Body of pancreas (tissue), 4 donors: ENCODE results near the gene GALNT2. TPM values are rescaled to one million over a fixed set of nuclear protein-coding genes. Genes with fewer than 3 reads are reported as not detected.

ENCODE experiments used
- ATAC-seq: fragments of 150-250 bp; one replicate; pipeline ENCODE4 v1.9.1; 2016
- DNase-seq, 4 donors: peaks; one replicate each; pipeline ENCODE4 v3.0.0-alpha.2; 2019
- H3K27ac ChIP-seq, 4 donors: fragments of 200-600 bp; sonication (generic); 1 replicate in 3 of 4; 2 replicates in 1 of 4; pipeline versions ENCODE4 v1.5.1 to v1.6.1; 2016 to 2019; ENCODE audit warnings: mild to moderate bottlenecking in 1 of 4, mixed read lengths in 1 of 4, moderate library complexity in 1 of 4
- H3K27me3 ChIP-seq, 2 donors: fragments of 200-600 bp; sonication (generic); one replicate each; pipeline ENCODE4 v1.6.0; 2016; ENCODE audit warnings: mild to moderate bottlenecking in 1 of 2
- H3K36me3 ChIP-seq, 2 donors: fragments of 200-600 bp; sonication (generic); replicated peaks in 1 of 2; 2 replicates each; pipeline ENCODE4 v1.5.1; 2016; ENCODE audit warnings: low read depth in 2 of 2; ENCODE audit not compliant: insufficient read depth in 1 of 2
- H3K4me1 ChIP-seq: fragments of 200-600 bp; sonication (generic); one replicate; pipeline ENCODE4 v1.6.0; 2016
- H3K4me3 ChIP-seq, 2 donors: fragments of 200-600 bp; sonication (generic); 1 replicate in 1 of 2; 2 replicates in 1 of 2; pipeline ENCODE4 v1.5.1; 2016 to 2019
- H3K9me3 ChIP-seq, 3 donors: fragments of 200-600 bp; sonication (generic); 1 replicate in 2 of 3; 2 replicates in 1 of 3; pipeline ENCODE4 v1.5.1; 2016
- CTCF ChIP-seq, 7 experiments: fragments of 450-650 bp in 4 of 7; fragments of 200-600 bp in 3 of 7; sonication (generic) in 3 of 7; IDR thresholded peaks; one replicate each; pipeline ENCODE4 v1.5.1; 2016 to 2019; ENCODE audit warnings: antibody characterized with exemption in 7 of 7
- POLR2A ChIP-seq, 3 donors: fragments of 450-650 bp; IDR thresholded peaks; one replicate each; pipeline ENCODE4 v1.6.1; 2016; ENCODE audit warnings: antibody characterized with exemption in 3 of 3, mild to moderate bottlenecking in 2 of 3
- WGBS, 2 donors: methylation state at CpG; one replicate each; pipeline ENCODE4 v1.1.5; 2017; 5-methylcytosine and 5-hydroxymethylcytosine counted together
- intact Hi-C: fragments of 100-400 bp; cut with DNase I; formaldehyde crosslinking; loops from one replicate; pipeline ENCODE4 v1.15.1; 2023
- total RNA-seq, 2 donors: library from RNA; depleted of rRNA; stranded (reverse); fragments of >200 nt; gene quantifications; one replicate each; pipeline ENCODE4 v1.1.0, GENCODE V29; 2016

GALNT2 gene
- total RNA-seq, 2 donors from 2014 or later = 45.9 to 68.6 TPM

- Histone ChIP-seq H3K27me3 (no peaks in the 10 kb centered on the region), H3K4me3 (no peak overlapping the region), H3K4me1 (peaks cover 72% of the 10 kb centered on the region), H3K27ac (peak overlapping the region in 2 of 4 donors; percentile 4 to 44), H3K36me3 (no peaks in the 10 kb centered on the region), H3K9me3 (no peaks in the 10 kb centered on the region)
- intact Hi-C loops = no loop called here
- ATAC-seq (no peak), DNase-seq (no peak)
- 54 to 59% methylated on average over 28 to 34 of the region's 34 CpGs for whole genome bisulfite sequencing, 2 donors
- TF ChIP-seq POLR2A (IDR thresholded peaks at IDR 0.05) (no peak), CTCF (IDR thresholded peaks at IDR 0.05) (no peak)
These were observed 69.7 kb downstream of the GALNT2 start for GRCh38 chr1:230136453-230137336.

- WGBS, 2 donors = 14 to 30% methylated on average over 4 of the region's 4 CpGs
- ATAC-seq (no peak), DNase-seq (peak in 1 of 4 donors; percentile 53)
- intact Hi-C loops = no loop called here
- TF ChIP-seq CTCF (IDR thresholded peaks at IDR 0.05) (no peak), POLR2A (IDR thresholded peaks at IDR 0.05) (no peak)
- Histone ChIP-seq H3K27me3 (no peaks in the 10 kb centered on the region), H3K36me3 (no peaks in the 10 kb centered on the region), H3K9me3 (no peaks in the 10 kb centered on the region), H3K4me1 (peaks cover 73% of the 10 kb centered on the region), H3K27ac (peak overlapping the region in 2 of 4 donors; percentile 4 to 44), H3K4me3 (no peak overlapping the region)
These were observed 70.3 kb downstream of the GALNT2 start for GRCh38 chr1:230137337-230137815.

GRCh38 chr1:230138561-230139239, 71.7 kb downstream of the GALNT2 start:
- H3K27ac ChIP-seq = no peak overlapping the region
- intact Hi-C loops = no loop called here
- H3K36me3 ChIP-seq = no peaks in the 10 kb centered on the region
- DNase-seq (no peak), ATAC-seq (no peak)
- H3K4me3 ChIP-seq = no peak overlapping the region
- WGBS, 2 donors = 76 to 78% methylated on average over 7 of the region's 7 CpGs
- no peaks in the 10 kb centered on the region for H3K27me3 ChIP-seq
- TF ChIP-seq POLR2A (IDR thresholded peaks at IDR 0.05) (no peak), CTCF (IDR thresholded peaks at IDR 0.05) (no peak)
- peaks cover 73% of the 10 kb centered on the region for H3K4me1 ChIP-seq
- H3K9me3 ChIP-seq = no peaks in the 10 kb centered on the region

GRCh38 chr1:230139315-230139714, 72.3 kb downstream of the GALNT2 start:
- 61 to 78% methylated on average over 2 to 4 of the region's 4 CpGs for WGBS, 2 donors
- Histone ChIP-seq H3K36me3 (no peaks in the 10 kb centered on the region), H3K9me3 (no peaks in the 10 kb centered on the region), H3K27ac (peak overlapping the region in 1 of 4 donors; percentile 34), H3K4me3 (no peak overlapping the region), H3K4me1 (peaks cover 73% of the 10 kb centered on the region), H3K27me3 (no peaks in the 10 kb centered on the region)
- TF ChIP-seq POLR2A (IDR thresholded peaks at IDR 0.05) = no peak
- TF ChIP-seq CTCF (IDR thresholded peaks at IDR 0.05) = no peak
- intact Hi-C loops = no loop called here
- DNase-seq (peak in 1 of 4 donors; percentile 61), ATAC-seq (no peak)
